G401 (cell line): Measurements from ENCODE around the gene PLAGL2. TPM values are rescaled to one million over a fixed set of nuclear protein-coding genes. Genes with fewer than 3 reads are reported as not detected.
"Not testable (repeated sequence)": the region's sequence is repeated elsewhere in the genome, so short reads cannot be mapped to it uniquely, and the experiment has no call there.

Experiments
- DNase-seq: peaks from one replicate; pipeline ENCODE4 v3.0.0-alpha.2; 2015; ENCODE audit warnings: low spot score
- in situ Hi-C: cut with HindIII; loops from 2 replicates; pipeline ENCODE4 v1.10.0; 2016; ENCODE audit warnings: low sequenced_read_pairs, mixed read lengths
- total RNA-seq: library from RNA; depleted of rRNA; stranded (reverse); fragments of >200 nt; shearing (Covaris generic); gene quantifications from 2 replicates; pipeline ENCODE4 v1.2.3, GENCODE V29; 2014

The PLAGL2 gene
- total RNA-seq, 1 experiment from 2014 or later = 3.6 TPM

DNA sequence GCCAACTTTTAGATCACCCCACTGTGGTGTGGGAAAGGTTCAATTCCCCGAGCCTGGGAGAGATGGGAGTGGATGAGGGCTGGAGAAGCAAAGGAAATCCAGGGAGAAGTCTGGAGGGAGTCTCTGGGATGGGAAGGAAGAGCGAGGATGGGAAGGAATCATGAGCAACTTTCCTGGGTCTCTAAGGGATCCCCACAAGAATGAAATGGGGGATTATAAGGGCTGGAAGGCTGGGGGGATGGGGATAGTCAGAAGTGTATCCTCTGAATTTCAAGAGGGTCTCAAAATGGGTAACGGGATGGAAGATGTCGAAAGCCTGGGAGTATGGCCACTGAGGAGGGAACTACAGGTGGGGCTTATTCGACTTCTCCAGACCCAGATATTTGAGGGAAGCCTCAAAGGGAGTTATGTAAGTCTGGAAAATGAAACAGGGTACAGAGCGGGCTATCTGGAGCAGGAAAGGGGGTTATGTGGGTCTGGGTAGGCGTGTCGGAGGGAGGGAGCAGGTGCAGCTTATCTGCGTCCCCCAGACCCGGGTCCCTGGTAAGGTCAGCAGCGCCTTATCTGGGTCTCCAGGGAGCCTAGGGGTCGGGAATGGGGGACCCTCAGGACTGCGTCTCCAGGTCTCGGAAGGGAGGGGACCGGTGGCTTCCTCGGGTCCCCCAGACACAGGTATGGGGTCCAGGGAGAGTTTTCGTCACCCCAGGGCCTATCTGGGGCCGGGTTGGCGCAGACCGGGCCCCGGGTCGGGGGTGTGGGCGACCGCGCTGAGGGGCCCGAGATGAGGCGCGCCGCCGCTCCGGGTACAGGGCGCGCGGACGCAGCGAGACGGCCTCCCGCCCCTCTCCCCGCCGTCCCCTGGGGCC, 550 bp downstream of the PLAGL2 start:
- DNase-seq = no peak
- in situ Hi-C loops = no loop called here

DNA sequence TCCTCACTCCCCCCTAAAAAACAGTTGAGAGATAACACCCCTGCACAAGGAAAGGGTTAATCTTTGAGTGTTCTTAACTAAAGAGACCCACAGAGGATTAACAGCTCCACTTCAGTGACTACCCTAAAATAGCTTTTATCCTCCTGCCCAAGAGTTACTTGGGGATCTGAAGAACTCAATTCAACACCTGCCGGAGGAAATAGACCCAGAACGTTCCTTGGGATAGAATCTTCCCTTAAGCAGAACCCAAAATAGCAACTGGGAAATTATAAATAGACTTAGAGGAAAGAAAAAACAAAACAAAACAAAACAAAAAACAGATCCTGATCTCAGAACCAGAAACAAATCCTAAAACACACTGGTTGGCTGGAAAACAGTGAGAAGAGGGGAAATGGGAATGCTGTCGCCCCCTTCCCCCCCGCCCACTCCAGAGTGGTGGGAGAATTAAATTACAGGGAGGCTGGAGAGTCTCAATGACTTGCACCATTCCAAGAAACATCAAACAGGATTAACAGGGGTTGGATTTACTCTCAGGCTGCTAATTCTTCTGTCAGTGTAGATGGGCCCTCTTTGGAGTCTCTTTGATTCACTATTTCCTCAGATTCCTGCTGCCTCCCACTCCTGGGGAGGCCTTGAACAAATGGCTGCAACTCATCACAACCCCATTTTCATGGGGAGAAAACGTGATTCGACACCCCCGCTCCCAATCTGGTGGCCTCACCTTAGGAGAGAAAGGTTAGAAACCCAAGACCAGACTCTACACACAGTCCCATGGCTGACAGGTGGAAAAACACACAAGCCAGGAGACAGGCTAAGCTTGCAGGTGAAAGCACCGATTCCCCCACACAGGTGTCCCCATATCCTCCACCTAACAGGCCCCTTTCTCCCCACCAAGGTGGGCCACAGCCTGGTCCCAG, 1.4 kb downstream of the PLAGL2 start:
- in situ Hi-C loops = no loop called here
- DNase-seq = no peak

DNA sequence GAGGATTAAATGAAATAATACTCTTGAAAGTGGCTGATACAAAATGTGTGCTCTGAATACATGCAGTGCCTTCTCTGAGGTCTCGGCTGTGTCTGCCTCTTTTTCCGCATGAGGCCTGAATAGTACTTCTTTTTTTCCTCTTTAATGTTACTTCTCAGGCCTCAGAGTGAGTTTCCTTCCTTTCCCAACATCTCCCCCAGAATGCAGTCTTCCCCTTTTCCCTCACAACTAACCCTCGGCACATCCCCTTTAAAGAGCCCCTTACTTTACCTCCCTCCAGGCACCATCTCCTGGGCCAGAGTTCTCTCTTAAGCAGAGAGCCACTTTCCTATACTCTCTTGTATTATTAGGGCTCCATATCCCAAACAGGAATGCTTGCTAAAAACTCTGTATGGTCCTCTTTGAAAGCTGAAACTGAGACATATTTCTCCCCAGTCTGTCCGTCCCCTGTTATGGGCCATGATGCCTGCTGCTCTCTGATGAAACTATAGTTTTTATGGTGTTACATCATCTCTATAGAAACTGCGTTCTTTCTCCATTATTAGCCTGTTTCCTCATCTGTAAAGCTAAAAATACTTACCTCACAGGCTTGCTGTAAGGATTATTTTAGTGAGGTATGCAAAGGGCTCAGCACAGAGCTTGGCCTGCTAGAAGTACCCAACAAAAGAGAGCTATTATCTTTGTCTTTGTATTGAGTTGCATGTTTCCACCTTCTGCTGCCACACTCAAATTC, 2.3 kb downstream of the PLAGL2 start:
- in situ Hi-C loops = no loop called here
- DNase-seq = no peak

DNA sequence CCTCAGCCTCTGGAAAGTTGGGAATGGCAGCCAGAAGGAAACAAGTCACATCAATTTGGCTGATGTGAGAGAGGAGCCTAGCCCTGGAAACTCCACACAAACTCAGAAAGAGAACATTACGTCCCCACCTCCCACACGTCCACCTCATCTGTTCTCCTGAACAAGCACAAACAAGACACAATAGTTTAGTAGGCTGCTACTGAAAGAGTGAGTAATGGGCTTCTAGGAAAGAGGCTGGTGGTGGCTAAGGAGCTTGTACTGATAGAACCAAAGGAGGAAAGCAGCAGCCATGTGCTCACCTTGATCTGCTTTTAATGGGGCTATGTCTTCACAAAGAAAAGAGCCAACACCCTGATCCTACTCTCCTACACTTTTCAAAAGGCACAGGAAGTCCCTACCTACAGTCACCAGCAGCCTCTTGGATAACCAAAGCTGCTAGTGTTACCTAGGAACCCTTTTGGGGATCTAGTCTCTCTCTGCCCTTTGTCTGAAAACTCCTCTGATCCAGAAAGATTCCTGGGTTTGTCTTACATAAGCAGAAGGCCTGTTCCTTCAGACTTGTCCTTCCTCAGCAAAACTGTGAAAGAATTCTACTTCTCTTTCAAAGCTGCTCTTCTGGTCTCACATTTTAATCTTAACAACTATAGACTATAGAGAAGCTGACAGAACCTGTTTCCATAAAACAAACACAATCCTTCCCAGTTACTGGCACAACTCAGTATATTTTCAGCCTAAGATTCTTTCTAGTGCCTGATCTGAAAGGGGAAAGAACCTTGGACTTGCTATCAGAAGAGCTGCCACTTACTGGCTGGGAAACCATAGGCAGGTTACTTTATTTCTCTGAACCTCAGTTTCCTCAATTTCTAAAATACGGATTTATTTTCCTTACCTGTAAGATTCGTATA, 3.1 kb downstream of the PLAGL2 start:
- in situ Hi-C loops = no loop called here
- no peak for DNase-seq

DNA sequence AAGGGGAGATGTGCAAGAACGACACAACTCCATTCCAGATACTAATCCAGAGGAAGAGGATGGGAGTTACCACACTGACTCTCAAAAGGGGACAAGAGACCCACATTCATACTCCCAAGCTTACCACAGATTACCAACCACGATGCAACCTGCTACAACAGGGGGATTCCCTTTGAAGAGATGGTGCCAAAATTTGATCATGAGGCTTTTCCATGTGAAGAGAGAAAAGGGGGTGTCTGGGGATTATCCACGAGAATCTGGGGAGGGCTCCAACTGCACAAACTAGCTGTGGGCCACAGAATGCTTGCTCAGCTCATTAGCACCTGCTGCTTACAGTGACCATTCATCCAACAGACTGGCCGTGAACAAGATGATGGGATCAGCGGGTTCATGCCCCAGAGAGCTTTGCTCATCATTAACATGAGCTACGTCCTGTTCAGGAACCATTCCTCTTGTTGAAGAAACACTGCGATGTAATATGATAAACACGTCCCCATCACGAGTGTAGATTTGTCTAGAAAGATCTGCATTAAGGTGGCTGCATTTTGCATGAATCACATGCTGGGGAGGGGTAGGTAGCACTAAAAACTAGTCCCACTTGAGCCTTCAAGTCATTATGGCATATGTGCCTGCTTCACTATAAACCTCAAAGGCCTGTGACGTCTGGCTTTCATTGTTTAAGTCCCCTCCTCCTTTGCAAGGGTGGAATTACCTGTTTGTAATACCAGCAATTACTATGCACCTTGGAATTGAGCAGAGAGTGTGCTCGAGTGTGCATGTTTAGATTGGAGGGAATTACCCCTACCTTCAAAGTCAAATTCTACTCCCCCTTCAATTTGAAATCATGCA, 4.0 kb downstream of the PLAGL2 start:
- DNase-seq = no peak
- in situ Hi-C loops = no loop called here

DNA sequence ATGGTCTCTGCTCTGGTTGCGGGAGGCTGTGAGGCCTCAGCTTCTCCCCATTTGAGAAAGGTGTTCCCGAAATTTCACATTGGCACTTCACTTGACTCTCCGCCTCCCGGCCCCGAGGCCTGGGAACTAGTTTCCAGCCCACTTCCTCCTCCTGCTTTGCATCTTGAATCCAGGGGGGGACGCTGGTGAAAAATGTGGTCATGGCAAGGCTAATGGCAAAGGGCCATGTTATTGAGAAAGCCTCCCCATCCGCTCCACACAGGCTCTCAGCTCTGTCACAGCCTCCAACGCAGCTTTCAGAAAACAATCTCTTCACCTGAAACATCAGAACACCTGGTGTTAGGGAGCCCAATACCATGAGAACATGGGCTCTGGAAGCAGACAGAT, 5.6 kb downstream of the PLAGL2 start:
- in situ Hi-C loops = no loop called here
- DNase-seq = no peak

DNA sequence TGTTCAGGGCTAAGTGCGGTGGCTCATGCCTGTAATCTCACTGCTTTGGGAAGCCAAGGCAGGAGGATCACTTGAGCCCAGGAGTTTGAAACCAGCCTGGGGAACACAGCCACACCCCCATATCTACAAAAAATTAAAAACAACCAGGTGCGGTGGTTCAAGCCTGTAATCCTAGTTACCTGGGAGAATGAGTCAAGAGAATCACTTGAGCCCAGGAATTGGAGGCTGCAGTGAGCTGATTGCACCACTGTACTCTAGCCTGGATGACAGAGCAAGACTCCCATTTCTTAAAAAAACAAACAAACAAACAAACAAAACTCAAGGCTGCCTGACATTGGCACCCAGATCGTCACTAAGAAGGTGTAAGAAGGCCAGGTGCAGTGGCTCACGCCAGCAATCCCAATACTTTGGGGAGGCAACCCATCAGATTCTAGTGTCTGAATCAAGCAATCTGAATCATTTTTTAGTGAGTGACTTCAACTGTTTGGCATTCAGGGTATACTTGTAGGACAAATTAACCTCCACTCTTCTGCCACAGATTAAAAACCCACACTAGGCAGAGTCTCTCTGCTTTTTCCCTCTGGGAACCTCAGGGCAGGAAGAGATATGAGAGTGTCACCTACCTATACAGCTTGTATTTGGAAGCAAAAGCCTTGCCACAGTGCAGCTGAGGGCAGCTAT, 6.1 kb downstream of the PLAGL2 start:
- no peak for DNase-seq
- in situ Hi-C loops = no loop called here

DNA sequence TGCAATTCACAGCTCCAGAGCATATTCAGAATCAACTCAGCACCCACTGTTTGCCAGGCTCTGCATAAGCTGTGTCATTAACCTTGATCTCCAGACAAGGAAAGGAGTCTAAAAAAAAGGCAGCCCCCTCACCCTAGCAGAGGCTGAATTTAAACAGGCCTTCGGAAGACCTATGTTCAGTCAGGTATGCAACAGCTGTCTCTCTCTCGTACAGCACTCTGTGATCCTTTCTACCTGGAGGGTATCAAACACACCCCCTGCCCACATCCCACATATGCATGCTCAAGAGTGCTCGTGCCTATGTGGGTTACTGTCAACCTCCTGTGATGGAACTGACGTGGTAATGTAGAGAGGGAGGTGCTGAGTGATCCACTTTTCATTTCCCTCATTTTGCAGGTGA, 8.5 kb downstream of the PLAGL2 start:
- in situ Hi-C loops = no loop called here
- DNase-seq = no peak

DNA sequence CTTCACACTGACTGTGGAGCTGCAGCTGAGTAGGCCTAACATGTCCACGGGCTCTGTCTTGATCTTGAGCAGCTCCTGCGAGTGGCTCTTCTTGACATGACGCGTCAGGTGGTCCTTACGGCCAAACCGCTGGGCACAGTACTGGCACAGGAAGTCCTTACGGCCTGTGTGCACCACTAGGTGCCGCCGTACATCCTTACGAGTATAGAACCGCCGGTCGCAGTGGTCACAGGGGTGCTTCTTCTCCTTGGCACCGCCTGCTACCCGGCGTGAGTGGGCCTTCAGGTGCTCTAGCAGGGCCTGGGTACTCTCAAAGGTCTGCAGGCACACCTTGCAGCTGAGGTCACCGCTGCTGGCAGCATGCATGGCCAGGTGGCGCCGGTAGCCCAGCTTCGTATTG, 10.4 kb downstream of the PLAGL2 start:
- DNase-seq, in situ Hi-C loops: not testable (repeated sequence)

DNA sequence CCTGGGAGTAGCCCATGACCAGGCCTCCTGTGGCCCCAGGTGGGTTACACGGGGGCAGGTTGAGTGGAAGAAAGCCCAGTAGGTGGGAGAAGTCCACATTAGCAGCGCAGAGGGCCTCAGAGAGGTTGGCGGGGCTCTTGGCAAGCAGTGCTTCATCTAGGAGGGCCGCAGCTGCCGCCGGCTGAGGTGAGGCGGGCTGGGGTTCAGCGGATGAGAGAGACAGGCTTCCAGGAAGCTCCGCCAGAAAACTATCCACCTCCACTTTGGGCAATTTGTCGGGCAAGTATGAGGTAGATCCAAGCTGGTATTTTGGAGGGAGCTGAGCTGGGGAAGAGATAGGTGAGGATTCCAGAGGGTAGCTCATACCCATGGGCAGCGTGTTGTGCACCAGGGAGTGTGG, 10.9 kb downstream of the PLAGL2 start:
- DNase-seq, in situ Hi-C loops: not testable (repeated sequence)

DNA sequence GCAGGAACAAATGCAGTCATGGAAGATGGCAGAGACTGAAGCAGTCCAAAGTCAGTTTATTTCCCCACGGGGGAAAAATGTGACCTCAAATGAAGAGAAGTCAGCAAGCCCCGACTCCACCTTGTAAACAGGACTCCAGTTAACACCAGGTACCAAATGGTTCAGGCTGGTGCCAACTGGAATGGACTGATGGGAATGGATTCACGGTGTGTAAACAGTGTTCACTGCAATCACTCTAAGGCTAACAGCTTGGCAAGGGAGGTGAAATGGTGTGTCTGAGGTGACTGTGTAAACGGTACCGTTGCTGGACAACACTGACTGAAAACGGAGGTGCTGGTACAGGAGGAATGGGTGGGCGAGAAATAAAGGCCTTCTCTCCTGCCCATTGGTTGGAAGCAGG, 12.0 kb downstream of the PLAGL2 start:
- DNase-seq = no peak
- in situ Hi-C loops = no loop called here

DNA sequence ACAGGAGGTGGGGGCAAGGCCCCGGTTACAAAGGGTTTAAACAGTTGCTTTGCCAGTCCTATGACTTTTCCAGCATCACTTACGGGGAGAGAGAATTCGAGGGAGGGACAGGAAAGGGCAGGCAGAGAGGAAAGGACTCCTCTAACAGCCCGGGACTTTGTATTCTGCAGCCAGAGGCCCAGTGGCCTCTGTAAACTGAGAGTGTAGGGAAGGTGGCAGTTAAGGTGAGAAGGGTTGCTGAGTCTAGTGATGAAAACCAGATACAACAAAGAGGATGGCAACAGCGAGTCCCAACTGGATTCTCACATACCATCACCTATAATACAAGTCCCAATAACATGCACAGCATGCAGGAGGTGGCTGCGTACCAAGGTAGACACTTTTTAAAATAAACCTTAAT, 13.5 kb downstream of the PLAGL2 start:
- DNase-seq = no peak
- in situ Hi-C loops = no loop called here

DNA sequence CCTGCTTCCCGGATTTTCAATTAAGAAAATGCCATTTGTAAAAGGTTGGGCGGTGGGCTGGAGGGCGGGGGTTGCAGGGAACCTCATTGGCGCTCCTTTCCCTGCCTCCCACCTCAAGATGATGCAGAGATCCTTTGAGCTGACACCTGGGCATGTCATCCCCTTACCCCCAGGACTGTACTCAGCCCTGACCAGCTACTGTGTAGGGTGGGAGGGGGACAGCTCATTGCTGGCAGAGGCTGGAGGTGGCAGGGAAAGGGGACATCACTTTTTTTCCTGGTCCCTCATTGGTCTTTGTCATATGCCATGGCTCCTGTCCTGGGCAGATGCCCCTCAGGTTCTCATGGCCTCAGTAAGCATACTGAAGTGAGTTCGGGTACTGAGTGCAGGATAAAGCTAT, 14.2 kb downstream of the PLAGL2 start:
- in situ Hi-C loops, DNase-seq: not testable (repeated sequence)

DNA sequence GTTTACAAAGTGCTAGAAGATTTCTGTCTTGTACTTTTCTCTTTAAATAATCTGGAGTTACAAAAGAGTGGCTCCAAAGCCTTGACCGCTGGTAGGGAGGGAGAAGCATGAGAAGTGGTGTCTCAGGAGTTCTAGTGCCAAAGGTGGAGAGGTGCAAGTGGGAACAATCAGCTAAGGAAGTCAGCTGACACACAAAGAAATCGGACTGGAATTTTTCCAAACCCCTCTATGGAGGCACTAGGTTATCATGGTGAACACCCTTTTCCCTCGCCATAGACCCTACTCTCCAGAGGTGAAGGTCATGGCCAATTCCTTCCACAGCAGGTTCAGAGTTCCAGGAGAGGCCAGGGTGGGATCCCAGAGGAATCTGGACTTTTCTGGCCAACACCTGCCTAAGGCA, 14.8 kb downstream of the PLAGL2 start:
- no peak for DNase-seq
- in situ Hi-C loops = no loop called here

DNA sequence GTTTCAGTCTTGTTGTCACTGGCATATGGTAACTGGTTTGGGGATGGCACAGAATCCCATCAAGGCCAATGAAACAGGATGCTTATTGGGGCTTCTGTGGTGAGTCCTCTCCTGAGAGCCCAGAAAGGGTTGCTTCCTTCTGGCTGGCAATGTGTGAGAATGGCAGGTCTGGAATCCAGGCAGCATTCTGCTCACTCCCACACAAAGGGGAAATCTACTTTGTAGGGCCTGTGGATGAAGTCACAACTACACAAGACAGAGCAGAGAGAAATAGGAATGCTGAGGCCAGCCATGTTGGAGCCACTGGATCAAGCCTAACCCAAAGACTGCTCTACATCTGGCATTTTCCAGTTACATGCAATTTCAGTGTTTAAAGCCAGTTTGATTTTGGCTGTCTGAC, 15.7 kb downstream of the PLAGL2 start:
- no peak for DNase-seq
- in situ Hi-C loops = no loop called here

DNA sequence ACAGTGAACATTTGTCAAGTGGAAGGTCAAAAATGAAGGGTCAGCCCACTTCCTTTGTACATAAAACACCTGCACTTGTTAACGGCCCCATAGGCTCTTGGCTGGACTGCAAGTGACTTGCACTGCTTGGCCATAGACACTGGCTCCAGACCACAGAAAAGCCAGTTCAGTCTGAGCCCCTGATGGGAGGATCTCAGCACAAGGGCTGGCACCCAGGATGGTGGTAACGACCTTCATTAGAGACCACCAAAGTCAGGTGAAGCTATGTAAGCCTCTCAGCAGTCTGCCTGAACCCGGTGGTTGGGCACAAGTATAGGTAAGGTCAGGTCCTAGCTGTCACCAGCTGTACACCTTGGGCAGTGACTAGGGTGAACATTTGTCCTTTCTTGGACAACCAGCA, 16.1 kb downstream of the PLAGL2 start:
- in situ Hi-C loops = no loop called here
- DNase-seq = no peak

DNA sequence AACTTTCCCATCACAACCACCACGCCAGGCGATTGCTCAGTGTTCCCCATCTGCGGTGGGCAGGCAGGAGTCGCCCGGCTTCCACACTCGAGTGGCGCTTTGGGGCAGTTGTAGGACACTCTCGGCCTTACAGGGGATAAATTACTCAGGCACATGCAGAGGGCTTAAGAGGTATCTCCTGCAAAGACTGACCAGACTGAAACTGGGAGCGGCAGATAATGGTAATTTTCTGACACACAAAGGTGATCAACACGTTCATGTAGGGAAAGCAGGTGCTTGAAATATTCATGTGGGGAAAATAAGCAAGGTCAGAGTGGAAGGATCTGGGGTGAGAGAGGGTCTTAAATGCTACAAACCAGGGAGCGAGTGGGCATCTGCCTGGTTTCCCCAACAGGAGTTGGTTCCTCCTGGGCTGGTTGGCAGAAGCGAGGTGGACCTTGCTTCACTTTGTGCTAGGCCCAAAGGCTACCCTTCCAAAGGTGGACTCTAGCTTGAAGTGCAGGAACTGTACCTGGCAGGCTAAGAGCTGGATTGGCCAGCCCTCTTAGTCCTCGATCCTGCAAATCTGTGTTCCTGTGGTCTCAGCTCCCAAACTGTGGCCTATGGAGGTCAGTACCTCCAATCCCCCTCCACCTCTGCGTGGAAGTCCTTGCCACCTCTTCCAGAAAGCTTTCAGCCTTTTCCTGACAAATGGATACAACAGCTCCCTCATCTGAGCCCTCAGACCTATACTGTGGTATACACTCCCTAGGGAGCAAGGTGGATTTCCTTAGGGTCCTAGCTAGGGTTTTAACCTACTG, 16.7 kb downstream of the PLAGL2 start:
- DNase-seq = no peak
- in situ Hi-C loops = no loop called here
